Uterus (tissue), 2 donors: ENCODE measurements around the gene SHOX.

Source experiments
- CTCF ChIP-seq, 4 experiments: fragments of 200-600 bp in 2 of 4; fragments of 450-650 bp in 2 of 4; sonication (generic) in 2 of 4; IDR thresholded peaks; one replicate each; pipeline ENCODE4 v1.5.1; 2016 to 2019; ENCODE audit warnings: antibody characterized with exemption in 4 of 4, mild to moderate bottlenecking in 2 of 4, moderate library complexity in 1 of 4
- POLR2A ChIP-seq, 2 donors: fragments of 450-650 bp; IDR thresholded peaks; one replicate each; pipeline ENCODE4 v1.6.1; 2016; ENCODE audit warnings: antibody characterized with exemption in 2 of 2, mild to moderate bottlenecking in 1 of 2, moderate library complexity in 1 of 2

GRCh38 chrX:631802-632365 lies 1.3 kb downstream of the SHOX start:
- no peak for TF ChIP-seq CTCF (IDR thresholded peaks at IDR 0.05)
- no peak for TF ChIP-seq POLR2A (IDR thresholded peaks at IDR 0.05)
